WI38 (cell line): ENCODE data around the gene GRXCR1.
A peak's percentile ranks its signal among the peaks of the same experiment; 100 is the strongest.

ENCODE experiments used
- H3K4me3 ChIP-seq: 2 replicates; pipeline ENCODE4 v1.5.1; 2011; ENCODE audit warnings: low read depth, mild to moderate bottlenecking, control low read depth, low read length
- CTCF ChIP-seq: IDR thresholded peaks from 2 replicates; pipeline ENCODE4 v1.5.1; 2012; ENCODE audit warnings: low read depth, mild to moderate bottlenecking, control low read depth, low read length

Gene GRXCR1

GRCh38 chr4:42892413-42892812 lies at the start of gene GRXCR1:
GRXCR1 (plus strand) TSS chr4:42892713; CDS start chr4:42893267, 554 bp downstream.
- TF ChIP-seq CTCF = no peak
- H3K4me3 ChIP-seq = no peak within 1 kb of the TSS

DNA sequence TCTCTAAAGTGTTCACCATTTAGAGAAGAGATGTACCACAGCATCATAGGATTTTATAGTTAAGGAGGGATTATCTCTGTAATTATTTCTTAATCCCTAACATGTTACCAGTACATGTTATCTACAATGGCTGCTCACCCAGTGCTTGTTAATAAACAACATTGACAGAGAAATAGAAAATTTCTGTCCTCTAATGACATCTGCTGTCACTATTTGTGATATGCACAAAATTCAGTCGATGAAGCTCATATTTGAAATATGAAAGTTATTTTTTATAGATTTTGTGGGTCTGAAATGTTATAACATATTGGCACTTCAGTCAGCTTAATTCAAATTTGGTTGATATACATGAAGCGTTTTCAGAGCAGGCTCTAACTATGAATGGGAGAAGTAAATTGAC lies 48.8 kb upstream of the GRXCR1 start:
- no peak overlapping the region for H3K4me3 ChIP-seq
- TF ChIP-seq CTCF = no peak

- no peak for TF ChIP-seq CTCF
These were observed 48.0 kb upstream of the GRXCR1 start for GRCh38 chr4:42844422-42845070.

DNA sequence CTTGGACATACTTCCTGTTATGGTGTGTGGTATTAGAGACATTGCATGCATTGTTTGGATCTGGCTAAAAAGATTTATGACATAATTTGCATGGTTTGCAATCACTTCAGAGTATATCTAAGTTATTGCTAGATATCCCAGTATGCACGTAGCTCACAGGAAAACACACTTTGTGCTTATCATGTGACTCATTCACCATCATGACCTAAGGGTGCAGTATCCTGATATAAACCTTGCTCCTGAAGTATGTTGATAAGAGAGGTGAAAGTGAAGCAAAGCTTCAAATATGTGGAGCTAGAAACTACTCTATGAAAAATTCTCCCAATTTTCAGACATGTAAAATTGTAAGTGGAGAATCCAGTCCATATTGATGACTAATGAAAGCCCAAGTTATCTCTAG lies 46.9 kb upstream of the GRXCR1 start:
- TF ChIP-seq CTCF = no peak
- H3K4me3 ChIP-seq = no peak overlapping the region

More at GRCh38 chr4:42844422-42845070, 48.0 kb upstream of the GRXCR1 start:
- no peak overlapping the region for H3K4me3 ChIP-seq

DNA sequence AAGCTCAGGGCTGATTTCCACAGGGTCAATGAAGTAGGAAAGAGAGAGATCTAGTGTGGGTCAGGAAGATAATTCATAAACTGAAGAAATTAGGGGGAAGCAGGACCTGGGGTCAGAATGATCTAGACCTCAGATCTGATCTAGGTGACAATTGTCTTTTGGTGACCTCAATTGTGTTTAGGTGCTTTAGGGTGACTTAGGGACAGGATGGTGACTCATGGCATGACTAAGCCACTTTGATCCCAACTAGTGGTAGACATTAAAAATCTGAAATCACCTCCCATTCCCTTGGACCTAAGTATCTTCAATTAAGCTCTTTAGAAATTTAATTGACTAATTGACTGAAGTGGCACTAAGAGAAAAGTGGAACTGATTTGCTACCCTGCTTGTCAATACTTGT lies 36.7 kb upstream of the GRXCR1 start:
- no peak for TF ChIP-seq CTCF
- no peak overlapping the region for H3K4me3 ChIP-seq

- TF ChIP-seq CTCF = peak; percentile 16; the same call in 1 of the 2 replicates
- no peak overlapping the region for H3K4me3 ChIP-seq
These were observed 26.8 kb upstream of the GRXCR1 start for GRCh38 chr4:42865572-42866189.

DNA sequence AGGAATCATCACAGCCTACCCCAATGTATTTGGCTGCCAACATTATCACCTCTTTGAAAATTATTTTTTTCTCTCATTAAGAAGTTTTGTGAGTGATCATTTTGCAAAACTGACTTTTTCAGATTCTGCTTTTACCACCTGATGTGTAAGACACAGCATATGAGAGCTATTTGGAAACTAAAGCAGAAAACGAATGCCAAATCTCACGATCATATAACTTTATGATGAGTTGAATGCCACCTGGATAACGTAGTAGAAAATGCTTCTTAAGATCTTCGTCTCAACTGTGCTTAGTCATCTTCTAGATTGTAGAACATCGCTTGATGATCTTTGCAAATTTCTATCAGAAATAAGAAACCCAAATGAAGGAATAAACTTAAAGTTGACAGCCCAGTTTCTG lies 21.3 kb upstream of the GRXCR1 start:
- TF ChIP-seq CTCF = no peak
- no peak overlapping the region for H3K4me3 ChIP-seq
